ENCODE data around the gene GLA.

The GLA gene

DNA sequence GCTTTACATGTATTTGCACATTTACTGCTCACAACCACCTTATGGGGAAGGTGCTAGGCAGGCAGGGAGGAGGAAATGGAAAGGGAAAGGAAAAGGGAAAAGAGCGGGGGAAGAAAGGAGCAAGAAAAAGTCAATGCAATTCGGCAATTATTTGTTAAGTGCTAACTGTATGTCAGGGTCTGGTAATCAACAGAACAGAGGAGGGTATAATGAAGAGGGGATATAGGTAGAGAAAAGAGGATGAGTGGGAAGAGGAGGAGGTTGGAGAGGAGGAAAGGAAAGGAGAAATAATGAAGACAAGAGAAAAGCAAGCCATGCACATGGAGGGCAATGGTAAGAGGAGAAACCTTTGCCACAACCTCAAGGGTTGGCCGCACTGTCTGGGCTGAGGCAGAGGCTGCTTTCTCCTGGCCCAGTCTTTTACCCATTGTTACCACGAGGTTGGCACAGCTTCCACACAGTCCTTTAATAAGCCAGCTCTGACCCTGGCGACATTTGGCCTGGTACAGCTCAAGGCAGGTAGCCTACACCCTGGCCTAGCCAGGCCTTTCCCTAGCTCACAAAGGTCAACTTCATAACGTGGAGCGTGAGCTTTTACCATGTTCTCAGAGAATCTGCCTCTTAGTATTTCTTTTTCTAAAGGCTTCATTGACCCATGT is 22.6 kb downstream of the GLA start:
- no peak overlapping the region for H3K27ac ChIP-seq (ENCODE audit: extremely low read depth, low read depth, low read length)
- no peaks in the 10 kb centered on the region for H3K9me3 ChIP-seq (ENCODE audit: control insufficient read depth, insufficient read depth, low read depth, low read length)
- no peaks in the 10 kb centered on the region for H3K4me1 ChIP-seq (ENCODE audit: control insufficient read depth, insufficient read depth, low read length)
- peak; percentile 95 for TF ChIP-seq PRDM1 (tag by site-specific recombination; IDR thresholded peaks at IDR 0.05)
- TF ChIP-seq ZFP37 (tag by site-specific recombination; IDR thresholded peaks at IDR 0.05): no peak
- ChIA-PET CTCF (no interaction called here), POLR2A (no interaction called here)
- no peaks in the 10 kb centered on the region for H3K36me3 ChIP-seq (ENCODE audit: control insufficient read depth in 2 of 2, insufficient read depth in 1 of 2, low read length in 2 of 2)
- H3K4me3 ChIP-seq (ENCODE audit: low read depth, low read length): no peak overlapping the region

DNA sequence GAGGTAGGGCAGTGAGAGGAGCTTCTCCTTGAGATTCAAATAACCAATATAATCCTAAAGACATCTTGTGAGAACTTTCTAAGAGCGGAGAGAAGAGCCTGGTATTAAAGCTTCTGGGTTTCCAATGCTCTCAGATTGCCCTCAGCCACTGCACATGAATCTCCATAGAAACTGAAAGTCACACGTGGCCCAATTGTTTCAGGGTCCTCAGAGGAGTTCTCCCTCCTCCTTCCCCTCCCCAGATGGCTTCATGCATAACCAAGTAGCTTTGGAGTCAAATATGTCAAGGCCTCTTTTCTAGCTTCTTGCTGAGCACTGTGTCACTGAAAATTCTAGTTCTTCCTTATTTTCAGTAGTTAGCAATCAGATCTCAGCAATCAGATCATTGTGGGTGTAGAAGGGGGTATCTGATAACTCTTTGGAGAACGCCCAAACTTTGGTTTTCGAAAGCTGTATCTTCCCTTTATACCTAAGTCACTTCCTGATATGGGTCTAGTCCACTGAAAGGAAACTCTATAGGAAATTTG is 24.0 kb downstream of the GLA start:
- TF ChIP-seq ZNF621 (tag by site-specific recombination; IDR thresholded peaks at IDR 0.05) (no peak), ZNF585B (tag by site-specific recombination; IDR thresholded peaks at IDR 0.05) (no peak), OSR2 (tag by site-specific recombination; IDR thresholded peaks at IDR 0.05) (no peak), ZNF768 (tag by site-specific recombination; IDR thresholded peaks at IDR 0.05) (no peak), ZBTB48 (tag by site-specific recombination; IDR thresholded peaks at IDR 0.05) (no peak), ZNF302 (tag by site-specific recombination; IDR thresholded peaks at IDR 0.05; ENCODE audit: low read depth) (no peak), ZNF366 (tag by site-specific recombination; conservative IDR thresholded peaks at IDR 0.05) (no peak)
- H3K27ac ChIP-seq (ENCODE audit: extremely low read depth, low read depth, low read length): no peak overlapping the region
- CTCF ChIA-PET: interaction anchor here (0.6 to 1.1 kb wide), 3 partner anchors 34 to 698 kb away, joined by 3 to 4 read pairs (median 4); no protein-coding TSS in a partner anchor
- H3K9me3 ChIP-seq (ENCODE audit: control insufficient read depth, insufficient read depth, low read depth, low read length): no peaks in the 10 kb centered on the region
- no peaks in the 10 kb centered on the region for H3K36me3 ChIP-seq (ENCODE audit: control insufficient read depth in 2 of 2, insufficient read depth in 1 of 2, low read length in 2 of 2)
- POLR2A ChIA-PET: no interaction called here
- no peak overlapping the region for H3K4me3 ChIP-seq (ENCODE audit: low read depth, low read length)
- H3K4me1 ChIP-seq (ENCODE audit: control insufficient read depth, insufficient read depth, low read length): no peaks in the 10 kb centered on the region

DNA sequence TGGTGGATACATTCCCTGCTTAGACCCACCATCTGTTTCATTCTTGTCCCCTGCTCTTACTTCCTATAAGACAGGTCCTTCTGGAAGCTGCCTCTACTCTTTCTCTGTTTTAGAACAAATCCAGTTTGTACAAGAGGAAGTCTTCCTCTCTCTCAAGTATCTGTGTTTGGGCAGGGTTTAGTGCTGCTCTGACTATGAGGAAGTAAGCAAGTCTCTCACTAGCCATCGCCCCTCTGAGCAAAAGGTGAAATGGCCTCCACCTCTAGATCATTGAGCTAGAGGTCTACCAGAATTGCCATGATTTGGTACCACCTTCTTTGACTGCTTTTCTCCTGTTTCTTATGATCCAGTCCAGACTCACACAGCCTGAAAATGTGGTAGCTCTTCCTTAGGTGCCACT is 30.2 kb downstream of the GLA start:
- TF ChIP-seq ZNF10 (tag by site-specific recombination; IDR thresholded peaks at IDR 0.05) (no peak), ZNF623 (tag by site-specific recombination; IDR thresholded peaks at IDR 0.05) (no peak), FEZF1 (tag by site-specific recombination; IDR thresholded peaks at IDR 0.05) (no peak), YY2 (tag by site-specific recombination; IDR thresholded peaks at IDR 0.05) (no peak), KLF7 (tag by site-specific recombination; IDR thresholded peaks at IDR 0.05; ENCODE audit: borderline replicate concordance) (no peak), ZNF785 (tag by site-specific recombination; IDR thresholded peaks at IDR 0.05) (no peak), ZNF473 (tag by site-specific recombination; IDR thresholded peaks at IDR 0.05) (no peak), ZNF621 (tag by site-specific recombination; IDR thresholded peaks at IDR 0.05) (no peak), ZNF335 (tag by site-specific recombination; conservative IDR thresholded peaks at IDR 0.05) (no peak), ZNF140 (tag by site-specific recombination; IDR thresholded peaks at IDR 0.05) (no peak), ZNF24 (tag by site-specific recombination; IDR thresholded peaks at IDR 0.05) (no peak)
- TF ChIP-seq, protein P1, sequence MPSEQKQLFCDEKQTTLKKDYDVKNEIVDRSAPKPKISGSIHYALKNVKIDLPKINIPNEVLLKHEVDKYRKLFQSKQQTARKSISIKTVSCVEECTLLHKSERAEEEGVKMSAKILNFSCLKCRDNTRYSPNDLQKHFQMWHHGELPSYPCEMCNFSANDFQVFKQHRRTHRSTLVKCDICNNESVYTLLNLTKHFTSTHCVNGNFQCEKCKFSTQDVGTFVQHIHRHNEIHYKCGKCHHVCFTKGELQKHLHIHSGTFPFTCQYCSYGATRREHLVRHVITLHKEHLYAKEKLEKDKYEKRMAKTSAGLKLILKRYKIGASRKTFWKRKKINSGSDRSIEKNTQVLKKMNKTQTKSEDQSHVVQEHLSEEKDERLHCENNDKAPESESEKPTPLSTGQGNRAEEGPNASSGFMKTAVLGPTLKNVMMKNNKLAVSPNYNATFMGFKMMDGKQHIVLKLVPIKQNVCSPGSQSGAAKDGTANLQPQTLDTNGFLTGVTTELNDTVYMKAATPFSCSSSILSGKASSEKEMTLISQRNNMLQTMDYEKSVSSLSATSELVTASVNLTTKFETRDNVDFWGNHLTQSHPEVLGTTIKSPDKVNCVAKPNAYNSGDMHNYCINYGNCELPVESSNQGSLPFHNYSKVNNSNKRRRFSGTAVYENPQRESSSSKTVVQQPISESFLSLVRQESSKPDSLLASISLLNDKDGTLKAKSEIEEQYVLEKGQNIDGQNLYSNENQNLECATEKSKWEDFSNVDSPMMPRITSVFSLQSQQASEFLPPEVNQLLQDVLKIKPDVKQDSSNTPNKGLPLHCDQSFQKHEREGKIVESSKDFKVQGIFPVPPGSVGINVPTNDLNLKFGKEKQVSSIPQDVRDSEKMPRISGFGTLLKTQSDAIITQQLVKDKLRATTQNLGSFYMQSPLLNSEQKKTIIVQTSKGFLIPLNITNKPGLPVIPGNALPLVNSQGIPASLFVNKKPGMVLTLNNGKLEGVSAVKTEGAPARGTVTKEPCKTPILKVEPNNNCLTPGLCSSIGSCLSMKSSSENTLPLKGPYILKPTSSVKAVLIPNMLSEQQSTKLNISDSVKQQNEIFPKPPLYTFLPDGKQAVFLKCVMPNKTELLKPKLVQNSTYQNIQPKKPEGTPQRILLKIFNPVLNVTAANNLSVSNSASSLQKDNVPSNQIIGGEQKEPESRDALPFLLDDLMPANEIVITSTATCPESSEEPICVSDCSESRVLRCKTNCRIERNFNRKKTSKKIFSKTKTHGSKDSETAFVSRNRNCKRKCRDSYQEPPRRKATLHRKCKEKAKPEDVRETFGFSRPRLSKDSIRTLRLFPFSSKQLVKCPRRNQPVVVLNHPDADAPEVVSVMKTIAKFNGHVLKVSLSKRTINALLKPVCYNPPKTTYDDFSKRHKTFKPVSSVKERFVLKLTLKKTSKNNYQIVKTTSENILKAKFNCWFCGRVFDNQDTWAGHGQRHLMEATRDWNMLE (tag by site-specific recombination; conservative IDR thresholded peaks at IDR 0.05; ENCODE audit: low read depth): no peak
- TF ChIP-seq, protein P2, sequence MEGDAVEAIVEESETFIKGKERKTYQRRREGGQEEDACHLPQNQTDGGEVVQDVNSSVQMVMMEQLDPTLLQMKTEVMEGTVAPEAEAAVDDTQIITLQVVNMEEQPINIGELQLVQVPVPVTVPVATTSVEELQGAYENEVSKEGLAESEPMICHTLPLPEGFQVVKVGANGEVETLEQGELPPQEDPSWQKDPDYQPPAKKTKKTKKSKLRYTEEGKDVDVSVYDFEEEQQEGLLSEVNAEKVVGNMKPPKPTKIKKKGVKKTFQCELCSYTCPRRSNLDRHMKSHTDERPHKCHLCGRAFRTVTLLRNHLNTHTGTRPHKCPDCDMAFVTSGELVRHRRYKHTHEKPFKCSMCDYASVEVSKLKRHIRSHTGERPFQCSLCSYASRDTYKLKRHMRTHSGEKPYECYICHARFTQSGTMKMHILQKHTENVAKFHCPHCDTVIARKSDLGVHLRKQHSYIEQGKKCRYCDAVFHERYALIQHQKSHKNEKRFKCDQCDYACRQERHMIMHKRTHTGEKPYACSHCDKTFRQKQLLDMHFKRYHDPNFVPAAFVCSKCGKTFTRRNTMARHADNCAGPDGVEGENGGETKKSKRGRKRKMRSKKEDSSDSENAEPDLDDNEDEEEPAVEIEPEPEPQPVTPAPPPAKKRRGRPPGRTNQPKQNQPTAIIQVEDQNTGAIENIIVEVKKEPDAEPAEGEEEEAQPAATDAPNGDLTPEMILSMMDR (tag by site-specific recombination; IDR thresholded peaks at IDR 0.05): no peak
- H3K4me3 ChIP-seq (ENCODE audit: low read depth, low read length): no peak overlapping the region
- H3K4me1 ChIP-seq (ENCODE audit: control insufficient read depth, insufficient read depth, low read length): no peaks in the 10 kb centered on the region
- POLR2A ChIA-PET: interaction anchor here (2.1 kb wide), 1 partner anchor 13 kb away, joined by 9 read pairs; the partner anchor contains the start of gene RPL36A
- no peak overlapping the region for H3K27ac ChIP-seq (ENCODE audit: extremely low read depth, low read depth, low read length)
- H3K9me3 ChIP-seq (ENCODE audit: control insufficient read depth, insufficient read depth, low read depth, low read length): no peaks in the 10 kb centered on the region
- H3K36me3 ChIP-seq (ENCODE audit: control insufficient read depth in 2 of 2, insufficient read depth in 1 of 2, low read length in 2 of 2): no peaks in the 10 kb centered on the region
- CTCF ChIA-PET: interaction anchor here (0.6 to 1.8 kb wide), 7 partner anchors 10 to 1725 kb away, joined by 3 to 11 read pairs (median 3); partner anchors contain the start of gene RPL36A

Data from HEK293 (cell line).